Lower lobe of right lung (tissue), 2 donors: Measurements from ENCODE around the gene LILRB2. TPM values are rescaled to one million over a fixed set of nuclear protein-coding genes. Genes with fewer than 3 reads are reported as not detected.

ENCODE experiments used
- ATAC-seq, 2 donors: fragments of 200-7000 bp; cut with Tn5 transposase; one replicate each; pipeline ENCODE4 v1.9.1; 2020 to 2022; ENCODE audit warnings: mild to moderate bottlenecking in 2 of 2, moderate library complexity in 2 of 2
- DNase-seq: peaks from one replicate; pipeline ENCODE4 v3.0.0-alpha.2; 2020
- H3K27ac ChIP-seq: fragments of 200-600 bp; one replicate; pipeline ENCODE4 v1.8.0; 2022
- H3K27me3 ChIP-seq: fragments of 200-600 bp; one replicate; pipeline ENCODE4 v1.8.0; 2022; ENCODE audit warnings: low read depth
- H3K36me3 ChIP-seq: fragments of 200-600 bp; one replicate; pipeline ENCODE4 v1.8.0; 2022; ENCODE audit warnings: mild to moderate bottlenecking
- H3K4me1 ChIP-seq: fragments of 200-600 bp; one replicate; pipeline ENCODE4 v1.8.0; 2022
- H3K4me3 ChIP-seq: fragments of 200-600 bp; one replicate; pipeline ENCODE4 v1.8.0; 2022; ENCODE audit warnings: mild to moderate bottlenecking
- H3K9me3 ChIP-seq: fragments of 200-600 bp; one replicate; pipeline ENCODE4 v1.8.0; 2022
- intact Hi-C: fragments of 100-400 bp; cut with DNase I; formaldehyde crosslinking; loops from one replicate; pipeline ENCODE4 v1.11.0; 2022
- total RNA-seq: library from RNA; stranded (reverse); fragmentation: NEBNext Ultra II Directional; extraction: Animal tissue kit (Norgen Biotek cat#: 25700); gene quantifications from one replicate; pipeline ENCODE4 v1.2.1, GENCODE V29; 2021
- TF ChIP-seq, protein P1 (sequence below): fragments of 200-600 bp; IDR thresholded peaks from one replicate; pipeline ENCODE4 v1.8.0; 2022; ENCODE audit warnings: antibody characterized with exemption, mild to moderate bottlenecking
- donor health status: DM: no; HTN: yes; CAD: no; lungs with severe emphysema.

LILRB2 gene
- total RNA-seq, 1 donor from 2014 or later: 26.1 TPM

DNA sequence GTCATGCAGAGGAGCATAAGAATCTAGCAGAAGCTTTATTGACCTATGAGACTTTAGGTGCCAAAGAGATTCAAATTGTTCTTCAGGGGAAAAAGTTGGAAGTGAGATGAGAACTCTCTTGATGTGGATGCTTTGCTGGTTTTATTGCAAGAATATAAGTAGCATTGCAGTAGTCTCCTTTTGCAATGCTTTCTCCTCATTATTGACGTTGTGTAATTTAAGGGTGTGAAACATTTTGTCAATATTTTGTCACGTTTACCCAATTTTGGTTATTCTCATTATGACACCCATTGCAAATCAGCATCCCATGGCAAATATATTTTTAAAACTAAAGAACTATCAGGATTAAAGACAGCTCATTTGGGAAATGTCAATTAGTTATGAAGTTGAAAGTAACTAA is 12.0 kb downstream of the LILRB2 start:
- intact Hi-C loops: no loop called here
- Histone ChIP-seq H3K4me3 (no peak overlapping the region), H3K27me3 (no peaks in the 10 kb centered on the region), H3K27ac (no peak overlapping the region), H3K36me3 (no peaks in the 10 kb centered on the region), H3K4me1 (no peaks in the 10 kb centered on the region), H3K9me3 (no peaks in the 10 kb centered on the region)
- TF ChIP-seq, protein P1, sequence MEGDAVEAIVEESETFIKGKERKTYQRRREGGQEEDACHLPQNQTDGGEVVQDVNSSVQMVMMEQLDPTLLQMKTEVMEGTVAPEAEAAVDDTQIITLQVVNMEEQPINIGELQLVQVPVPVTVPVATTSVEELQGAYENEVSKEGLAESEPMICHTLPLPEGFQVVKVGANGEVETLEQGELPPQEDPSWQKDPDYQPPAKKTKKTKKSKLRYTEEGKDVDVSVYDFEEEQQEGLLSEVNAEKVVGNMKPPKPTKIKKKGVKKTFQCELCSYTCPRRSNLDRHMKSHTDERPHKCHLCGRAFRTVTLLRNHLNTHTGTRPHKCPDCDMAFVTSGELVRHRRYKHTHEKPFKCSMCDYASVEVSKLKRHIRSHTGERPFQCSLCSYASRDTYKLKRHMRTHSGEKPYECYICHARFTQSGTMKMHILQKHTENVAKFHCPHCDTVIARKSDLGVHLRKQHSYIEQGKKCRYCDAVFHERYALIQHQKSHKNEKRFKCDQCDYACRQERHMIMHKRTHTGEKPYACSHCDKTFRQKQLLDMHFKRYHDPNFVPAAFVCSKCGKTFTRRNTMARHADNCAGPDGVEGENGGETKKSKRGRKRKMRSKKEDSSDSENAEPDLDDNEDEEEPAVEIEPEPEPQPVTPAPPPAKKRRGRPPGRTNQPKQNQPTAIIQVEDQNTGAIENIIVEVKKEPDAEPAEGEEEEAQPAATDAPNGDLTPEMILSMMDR: no peak
- DNase-seq (no peak), ATAC-seq (no peak)

- DNase-seq (peak; percentile 86), ATAC-seq (peak; percentile 87 to 89)
- H3K27me3 ChIP-seq: no peaks in the 10 kb centered on the region
- no peak overlapping the region for H3K4me3 ChIP-seq
- intact Hi-C loops: no loop called here
- H3K27ac ChIP-seq: no peak overlapping the region
- H3K36me3 ChIP-seq: no peaks in the 10 kb centered on the region
- no peaks in the 10 kb centered on the region for H3K4me1 ChIP-seq
- H3K9me3 ChIP-seq: no peaks in the 10 kb centered on the region
- TF ChIP-seq, protein P1: peak; percentile 79
These were observed 14.8 kb downstream of the LILRB2 start for GRCh38 chr19:54266133-54266532.

DNA sequence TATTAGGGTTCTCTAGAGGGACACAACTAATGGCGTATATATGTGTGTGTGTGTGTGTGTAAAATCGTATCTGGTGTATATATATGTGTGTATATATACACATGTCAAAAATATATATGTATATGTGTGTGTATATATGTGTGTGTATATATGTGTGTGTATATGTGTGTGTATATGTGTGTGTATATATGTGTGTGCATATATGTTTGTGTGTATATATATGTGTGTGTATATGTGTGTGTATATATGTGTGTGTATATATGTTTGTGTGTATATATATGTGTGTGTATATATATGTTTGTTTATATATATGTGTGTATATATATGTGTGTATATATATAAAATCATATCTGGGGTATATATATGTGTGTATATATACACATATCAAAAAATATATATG is 18.4 kb downstream of the LILRB2 start:
- no peak for ATAC-seq
- Histone ChIP-seq H3K9me3 (no peaks in the 10 kb centered on the region), H3K4me1 (no peaks in the 10 kb centered on the region), H3K27me3 (no peaks in the 10 kb centered on the region), H3K36me3 (no peaks in the 10 kb centered on the region), H3K27ac (no peak overlapping the region), H3K4me3 (no peak overlapping the region)
- TF ChIP-seq, protein P1: no peak
- no peak for DNase-seq
- intact Hi-C loops: no loop called here

GRCh38 chr19:54262066-54262465 is 18.8 kb downstream of the LILRB2 start:
- no peak overlapping the region for H3K4me3 ChIP-seq
- H3K4me1 ChIP-seq: no peaks in the 10 kb centered on the region
- H3K27ac ChIP-seq: no peak overlapping the region
- ATAC-seq (no peak), DNase-seq (no peak)
- H3K36me3 ChIP-seq: no peaks in the 10 kb centered on the region
- H3K9me3 ChIP-seq: no peaks in the 10 kb centered on the region
- H3K27me3 ChIP-seq: peaks cover 4% of the 10 kb centered on the region
- TF ChIP-seq, protein P1: no peak
- intact Hi-C loops: no loop called here

- Histone ChIP-seq H3K4me1 (no peaks in the 10 kb centered on the region), H3K36me3 (no peaks in the 10 kb centered on the region), H3K27me3 (peaks cover 36% of the 10 kb centered on the region), H3K4me3 (peak within 1 kb of the TSS; percentile 21), H3K27ac (no peak within 1 kb of the TSS), H3K9me3 (no peaks in the 10 kb centered on the region)
- TF ChIP-seq, protein P1: no peak
- DNase-seq (no peak), ATAC-seq (peak in 1 of 2 donors; percentile 15)
- intact Hi-C loops: no loop called here
These were observed 23.8 kb downstream of the LILRB2 start, which contains the start of gene LILRB5 for GRCh38 chr19:54257116-54257480. Gene LILRB5 (minus strand): TSS chr19:54257273. CDS start chr19:54257193, 80 bp downstream.
